CD4-positive, alpha-beta T cell (primary cell): ENCODE measurements around the gene AKAP17A. TPM values are rescaled to one million over a fixed set of nuclear protein-coding genes. Genes with fewer than 3 reads are reported as not detected.

ENCODE experiments used
- ATAC-seq: fragments of 200-7000 bp; cut with Tn5 transposase; one replicate; pipeline ENCODE4 v1.10.0; 2022; ENCODE audit warnings: mild to moderate bottlenecking; ENCODE audit not compliant: poor library complexity
- CTCF ChIA-PET: fragments of 350-600 bp; sonication (Branson Sonifier 250); formaldehyde crosslinking; loops from one replicate; lab custom pipeline; 2021; ENCODE audit warnings: antibody characterized with exemption, inconsistent platforms; lab: Charles Lee
- POLR2A ChIA-PET: fragments of 350-600 bp; sonication (Branson Sonifier 250); formaldehyde crosslinking; loops from one replicate; lab custom pipeline; 2021; ENCODE audit warnings: antibody characterized with exemption, inconsistent platforms; lab: Charles Lee
- DNase-seq, 14 experiments: peaks; one replicate each; pipeline ENCODE4 v3.0.0-alpha.2; 2013 to 2020; ENCODE audit warnings: mixed read lengths in 2 of 14
- H3K27ac ChIP-seq, 2 donors: one replicate each; pipeline versions ENCODE4 v1.5.1 to v1.7.0; 2013; ENCODE audit warnings: low read length in 2 of 2, low read depth in 1 of 2, mild to moderate bottlenecking in 1 of 2
- H3K27me3 ChIP-seq, 2 experiments: 1 replicate in 1 of 2; 2 replicates in 1 of 2; pipeline versions ENCODE4 v1.6.1 to v1.7.0; 2013; ENCODE audit warnings: low read length in 2 of 2, control low read depth in 1 of 2, mild to moderate bottlenecking in 1 of 2, moderate library complexity in 1 of 2; ENCODE audit not compliant: insufficient read depth in 2 of 2, control insufficient read depth in 1 of 2
- H3K36me3 ChIP-seq: one replicate; pipeline ENCODE4 v1.6.1; 2013; ENCODE audit warnings: low read length, control low read depth; ENCODE audit not compliant: insufficient read depth
- H3K4me1 ChIP-seq: one replicate; pipeline ENCODE4 v1.6.1; 2013; ENCODE audit warnings: low read length, control low read depth; ENCODE audit not compliant: insufficient read depth
- H3K4me3 ChIP-seq: one replicate; pipeline ENCODE4 v1.5.1; 2013; ENCODE audit warnings: mild to moderate bottlenecking, low read length, moderate library complexity
- H3K9me3 ChIP-seq, 2 experiments: 1 replicate in 1 of 2; 2 replicates in 1 of 2; pipeline versions ENCODE4 v1.6.1 to v1.7.0; 2013; ENCODE audit warnings: low read length in 2 of 2, mild to moderate bottlenecking in 2 of 2, control low read depth in 1 of 2, moderate library complexity in 1 of 2; ENCODE audit not compliant: control insufficient read depth in 1 of 2, insufficient read depth in 1 of 2
- H3K27ac Mint-ChIP-seq: one replicate; pipeline ENCODE4 v1.8.0; 2020; ENCODE audit warnings: mixed read lengths
- H3K27me3 Mint-ChIP-seq: one replicate; pipeline ENCODE4 v1.8.0; 2021; ENCODE audit warnings: mixed read lengths
- H3K36me3 Mint-ChIP-seq: one replicate; pipeline ENCODE4 v1.8.0; 2021; ENCODE audit warnings: low read depth, mixed read lengths
- H3K4me1 Mint-ChIP-seq: one replicate; pipeline ENCODE4 v1.8.0; 2021; ENCODE audit warnings: low read depth, mixed read lengths
- H3K4me3 Mint-ChIP-seq: one replicate; pipeline ENCODE4 v1.8.0; 2020; ENCODE audit warnings: mild to moderate bottlenecking, mixed read lengths
- H3K9me3 Mint-ChIP-seq: one replicate; pipeline ENCODE4 v1.8.0; 2020; ENCODE audit warnings: mixed read lengths
- intact Hi-C, 2 experiments: fragments of 100-400 bp; cut with DNase I in 1 of 2; cut with micrococcal nuclease in 1 of 2; formaldehyde crosslinking; loops; one replicate each; pipeline versions ENCODE4 v1.15.1 to v1.9.0; 2023 to 2025; cut with DNase I, micrococcal nuclease
- polyA plus RNA-seq, 2 donors: library from polyadenylated mRNA; unstranded; fragments of 120-200 nt; gene quantifications; one replicate each; pipeline ENCODE4 v1.2.1, GENCODE V29; 2013
- total RNA-seq, 174 experiments: library from RNA in 2 of 174; stranded (reverse) in 2 of 174; gene quantifications; one replicate each; pipeline ENCODE4 v1.2.3 and lab custom pipeline; 2021 to 2026
- TF ChIP-seq, protein P1 (sequence below): fragments of 200-600 bp; IDR thresholded peaks from one replicate; pipeline ENCODE4 v1.8.0; 2022; ENCODE audit warnings: antibody characterized with exemption, mild to moderate bottlenecking

The AKAP17A gene, protein sequence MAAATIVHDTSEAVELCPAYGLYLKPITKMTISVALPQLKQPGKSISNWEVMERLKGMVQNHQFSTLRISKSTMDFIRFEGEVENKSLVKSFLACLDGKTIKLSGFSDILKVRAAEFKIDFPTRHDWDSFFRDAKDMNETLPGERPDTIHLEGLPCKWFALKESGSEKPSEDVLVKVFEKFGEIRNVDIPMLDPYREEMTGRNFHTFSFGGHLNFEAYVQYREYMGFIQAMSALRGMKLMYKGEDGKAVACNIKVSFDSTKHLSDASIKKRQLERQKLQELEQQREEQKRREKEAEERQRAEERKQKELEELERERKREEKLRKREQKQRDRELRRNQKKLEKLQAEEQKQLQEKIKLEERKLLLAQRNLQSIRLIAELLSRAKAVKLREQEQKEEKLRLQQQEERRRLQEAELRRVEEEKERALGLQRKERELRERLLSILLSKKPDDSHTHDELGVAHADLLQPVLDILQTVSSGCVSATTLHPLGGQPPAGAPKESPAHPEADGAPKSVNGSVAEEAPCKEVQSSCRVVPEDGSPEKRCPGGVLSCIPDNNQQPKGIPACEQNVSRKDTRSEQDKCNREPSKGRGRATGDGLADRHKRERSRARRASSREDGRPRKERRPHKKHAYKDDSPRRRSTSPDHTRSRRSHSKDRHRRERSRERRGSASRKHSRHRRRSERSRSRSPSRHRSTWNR
- total RNA-seq, result 100 to 1,000 TPM; 143 to 149 TPM
- polyA plus RNA-seq (2013, experiment 1 of 2), result 64.9 TPM
- 82.5 TPM for polyA plus RNA-seq (2013, experiment 2 of 2)
- 82.8 to 337 (median 168) reads per million in 172 experiments for total RNA-seq (lab: John Stamatoyannopoulos, UW)

DNA sequence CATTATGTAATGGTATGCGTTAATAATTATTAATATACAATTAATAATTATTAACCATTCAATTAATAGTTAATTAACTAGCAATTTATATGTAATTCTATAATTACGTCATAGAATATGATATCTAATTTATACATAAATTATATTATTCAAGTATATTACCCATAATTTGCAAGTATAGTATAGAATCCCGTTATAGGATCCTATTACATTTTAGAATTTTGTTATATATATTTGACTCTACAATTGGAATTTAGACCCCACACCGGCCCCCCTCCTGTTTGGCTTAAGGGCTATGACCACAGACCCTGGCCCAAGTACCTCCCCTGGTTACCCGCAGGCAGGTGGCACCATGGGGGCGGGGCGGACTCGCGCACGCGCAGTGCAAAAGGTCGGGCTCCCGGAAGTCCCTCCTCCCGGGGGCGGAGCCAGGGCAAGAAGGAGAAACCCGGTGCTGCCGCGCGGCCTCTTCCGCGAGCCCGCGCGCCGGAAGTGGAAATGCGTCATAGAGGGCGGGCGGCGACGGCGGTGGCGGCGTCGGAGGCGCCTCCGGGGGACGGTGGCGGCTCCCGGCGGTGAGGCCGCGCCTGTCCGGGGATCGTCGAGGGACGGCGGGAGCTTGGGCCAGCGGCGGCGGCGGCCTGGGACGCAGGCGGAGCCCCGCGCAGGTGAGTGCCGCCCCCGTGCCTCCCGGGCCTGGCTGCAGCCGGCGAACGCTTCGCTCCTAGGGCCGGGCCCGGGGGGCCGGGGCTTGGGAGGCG lies at the start of gene AKAP17A:
AKAP17A (plus strand) TSS at position 503 of the 761 bp plus-strand sequence. CDS start 1,859 bp downstream, outside the sequence.
- no peaks in the 10 kb centered on the region for H3K9me3 ChIP-seq
- peak within 1 kb of the TSS; percentile 90 for H3K27ac Mint-ChIP-seq
- H3K27ac ChIP-seq, result peak within 1 kb of the TSS; percentile 53 to 55
- POLR2A ChIA-PET, result no interaction called here
- H3K4me3 Mint-ChIP-seq, result peak within 1 kb of the TSS; percentile 95
- ATAC-seq (peak; percentile 89), DNase-seq (peak; percentile 93 to 100 (median 98))
- H3K4me1 ChIP-seq, result peaks cover 42% of the 10 kb centered on the region
- H3K9me3 Mint-ChIP-seq, result no peaks in the 10 kb centered on the region
- TF ChIP-seq, protein P1, sequence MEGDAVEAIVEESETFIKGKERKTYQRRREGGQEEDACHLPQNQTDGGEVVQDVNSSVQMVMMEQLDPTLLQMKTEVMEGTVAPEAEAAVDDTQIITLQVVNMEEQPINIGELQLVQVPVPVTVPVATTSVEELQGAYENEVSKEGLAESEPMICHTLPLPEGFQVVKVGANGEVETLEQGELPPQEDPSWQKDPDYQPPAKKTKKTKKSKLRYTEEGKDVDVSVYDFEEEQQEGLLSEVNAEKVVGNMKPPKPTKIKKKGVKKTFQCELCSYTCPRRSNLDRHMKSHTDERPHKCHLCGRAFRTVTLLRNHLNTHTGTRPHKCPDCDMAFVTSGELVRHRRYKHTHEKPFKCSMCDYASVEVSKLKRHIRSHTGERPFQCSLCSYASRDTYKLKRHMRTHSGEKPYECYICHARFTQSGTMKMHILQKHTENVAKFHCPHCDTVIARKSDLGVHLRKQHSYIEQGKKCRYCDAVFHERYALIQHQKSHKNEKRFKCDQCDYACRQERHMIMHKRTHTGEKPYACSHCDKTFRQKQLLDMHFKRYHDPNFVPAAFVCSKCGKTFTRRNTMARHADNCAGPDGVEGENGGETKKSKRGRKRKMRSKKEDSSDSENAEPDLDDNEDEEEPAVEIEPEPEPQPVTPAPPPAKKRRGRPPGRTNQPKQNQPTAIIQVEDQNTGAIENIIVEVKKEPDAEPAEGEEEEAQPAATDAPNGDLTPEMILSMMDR, result no peak
- no peaks in the 10 kb centered on the region for H3K27me3 Mint-ChIP-seq
- peaks cover 31% of the 10 kb centered on the region for H3K36me3 ChIP-seq
- CTCF ChIA-PET, result no interaction called here
- H3K4me1 Mint-ChIP-seq, result peaks cover 43% of the 10 kb centered on the region
- H3K4me3 ChIP-seq, result peak within 1 kb of the TSS; percentile 80
- H3K27me3 ChIP-seq, result no peaks in the 10 kb centered on the region
- H3K36me3 Mint-ChIP-seq, result peaks cover 47% of the 10 kb centered on the region
- intact Hi-C loops, result loop anchor here (1.0 to 10.0 kb wide), 5 partner anchors 54 to 1016 kb away; partner anchors contain the start of genes P2RY8 (in 1 of the 2) and SLC25A6 (in 1 of the 2)

DNA sequence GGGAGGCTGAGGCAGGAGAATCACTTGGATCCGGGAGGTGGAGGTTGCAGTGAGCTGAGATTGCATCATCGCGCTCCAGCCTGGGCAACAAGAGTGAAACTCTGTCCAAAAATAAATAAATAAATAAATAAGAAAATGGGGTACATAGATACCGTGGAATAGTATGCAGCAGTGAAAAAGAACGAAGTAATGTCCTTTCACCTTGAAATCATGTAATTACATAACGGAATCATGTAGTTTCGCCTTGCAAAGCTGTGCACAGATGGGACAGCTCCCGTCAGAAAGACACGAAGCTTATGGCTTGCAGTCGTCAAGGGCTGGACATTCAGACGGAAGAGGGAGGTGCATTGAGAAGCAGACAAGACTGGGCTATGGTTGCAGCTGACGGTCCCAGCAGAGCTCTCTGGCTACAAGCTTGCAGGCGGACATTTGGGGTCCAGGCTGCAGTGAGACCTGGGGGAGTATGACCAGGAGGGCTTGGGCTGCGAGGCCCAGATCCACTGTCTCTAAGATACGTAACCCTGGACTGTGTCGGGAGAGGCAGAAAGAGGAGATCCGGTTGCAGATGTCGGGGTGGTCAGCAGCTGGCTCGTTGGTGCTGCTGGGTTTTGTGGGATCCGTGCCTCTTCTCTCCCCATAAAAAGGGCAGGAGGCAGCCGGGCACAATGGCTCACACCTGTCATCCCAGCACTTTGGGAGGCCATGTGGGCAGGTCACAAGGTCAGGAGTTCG lies 48.2 kb upstream of the AKAP17A start:
- H3K27ac ChIP-seq, result no peak overlapping the region
- H3K36me3 ChIP-seq, result no peaks in the 10 kb centered on the region
- intact Hi-C loops, result no loop called here
- Mint-ChIP-seq H3K27me3 (no peaks in the 10 kb centered on the region), H3K27ac (no peak overlapping the region), H3K4me3 (no peak overlapping the region), H3K9me3 (no peaks in the 10 kb centered on the region), H3K4me1 (peaks cover 14% of the 10 kb centered on the region), H3K36me3 (no peaks in the 10 kb centered on the region)
- POLR2A ChIA-PET, result no interaction called here
- H3K27me3 ChIP-seq, result no peaks in the 10 kb centered on the region
- DNase-seq (peak in 1 of 14 experiments; percentile 24), ATAC-seq (no peak)
- TF ChIP-seq, protein P1, result no peak
- H3K4me1 ChIP-seq, result peaks cover 28% of the 10 kb centered on the region
- H3K4me3 ChIP-seq, result no peak overlapping the region
- peaks cover 0 to 8% of the 10 kb centered on the region in 2 experiments for H3K9me3 ChIP-seq
- CTCF ChIA-PET, result no interaction called here
